ENCODE measurements around the gene DAB2IP. TPM values are rescaled to one million over a fixed set of nuclear protein-coding genes. Genes with fewer than 3 reads are reported as not detected.

Gene DAB2IP
- total RNA-seq, 2 experiments from 2014 or later = 0.06 TPM; not detected in 1

- Histone ChIP-seq H3K4me3 (ENCODE audit: low read length) (no peak overlapping the region), H3K4me1 (ENCODE audit: insufficient read depth, low read length) (no peaks in the 10 kb centered on the region), H3K27ac (ENCODE audit: low read depth in 1 of 2, low read length in 2 of 2) (no peak overlapping the region), H3K36me3 (ENCODE audit: insufficient read depth, low read length) (no peaks in the 10 kb centered on the region), H3K27me3 (ENCODE audit: control insufficient read depth in 1 of 2, insufficient read depth in 2 of 2, low read length in 2 of 2) (no peaks in the 10 kb centered on the region), H3K9me3 (ENCODE audit: control insufficient read depth in 1 of 2, insufficient read depth in 1 of 2, low read length in 2 of 2) (no peaks in the 10 kb centered on the region)
- H3K9me3 Mint-ChIP-seq = no peaks in the 10 kb centered on the region
- ChIA-PET CTCF (no interaction called here), POLR2A (no interaction called here)
- no peak overlapping the region for H3K4me3 Mint-ChIP-seq
- H3K27me3 Mint-ChIP-seq = no peaks in the 10 kb centered on the region
- no peak for TF ChIP-seq CTCF (IDR thresholded peaks at IDR 0.05)
- no peaks in the 10 kb centered on the region for H3K4me1 Mint-ChIP-seq (ENCODE audit: low read depth)
- H3K27ac Mint-ChIP-seq = no peak overlapping the region
- intact Hi-C loops (cut with DNase I, micrococcal nuclease) = no loop called here
- no peak for ATAC-seq (ENCODE audit: poor library complexity)
- no peaks in the 10 kb centered on the region for H3K36me3 Mint-ChIP-seq (ENCODE audit: low read depth)
- no peak for DNase-seq
Observed at GRCh38 chr9:121815084-121815483, 163.7 kb downstream of the DAB2IP start.

- no peaks in the 10 kb centered on the region for H3K36me3 ChIP-seq (ENCODE audit: insufficient read depth, low read length)
- no peaks in the 10 kb centered on the region for H3K4me1 Mint-ChIP-seq (ENCODE audit: low read depth)
- intact Hi-C loops (cut with DNase I, micrococcal nuclease) = no loop called here
- H3K4me3 ChIP-seq (ENCODE audit: low read length) = no peak overlapping the region
- no peak for TF ChIP-seq CTCF (IDR thresholded peaks at IDR 0.05)
- no peaks in the 10 kb centered on the region for H3K27me3 Mint-ChIP-seq
- CTCF ChIA-PET = no interaction called here
- no peaks in the 10 kb centered on the region for H3K9me3 ChIP-seq (ENCODE audit: control insufficient read depth in 1 of 2, insufficient read depth in 1 of 2, low read length in 2 of 2)
- H3K4me3 Mint-ChIP-seq = no peak overlapping the region
- H3K27ac ChIP-seq (ENCODE audit: low read depth in 1 of 2, low read length in 2 of 2) = no peak overlapping the region
- H3K36me3 Mint-ChIP-seq (ENCODE audit: low read depth) = no peaks in the 10 kb centered on the region
- H3K9me3 Mint-ChIP-seq = no peaks in the 10 kb centered on the region
- POLR2A ChIA-PET = no interaction called here
- no peaks in the 10 kb centered on the region for H3K27me3 ChIP-seq (ENCODE audit: control insufficient read depth in 1 of 2, insufficient read depth in 2 of 2, low read length in 2 of 2)
- no peaks in the 10 kb centered on the region for H3K4me1 ChIP-seq (ENCODE audit: insufficient read depth, low read length)
- H3K27ac Mint-ChIP-seq = no peak overlapping the region
- no peak for ATAC-seq (ENCODE audit: poor library complexity)
- DNase-seq = no peak
Observed at GRCh38 chr9:121815546-121816448, 164.4 kb downstream of the DAB2IP start.

- no peaks in the 10 kb centered on the region for H3K27me3 ChIP-seq (ENCODE audit: control insufficient read depth in 1 of 2, insufficient read depth in 2 of 2, low read length in 2 of 2)
- H3K4me3 ChIP-seq (ENCODE audit: low read length) = no peak overlapping the region
- Mint-ChIP-seq H3K27me3 (no peaks in the 10 kb centered on the region), H3K9me3 (no peaks in the 10 kb centered on the region), H3K27ac (no peak overlapping the region), H3K36me3 (ENCODE audit: low read depth) (no peaks in the 10 kb centered on the region), H3K4me1 (ENCODE audit: low read depth) (no peaks in the 10 kb centered on the region), H3K4me3 (no peak overlapping the region)
- no peak for DNase-seq
- ChIA-PET POLR2A (no interaction called here), CTCF (no interaction called here)
- H3K36me3 ChIP-seq (ENCODE audit: insufficient read depth, low read length) = no peaks in the 10 kb centered on the region
- no peaks in the 10 kb centered on the region for H3K9me3 ChIP-seq (ENCODE audit: control insufficient read depth in 1 of 2, insufficient read depth in 1 of 2, low read length in 2 of 2)
- no peak for ATAC-seq (ENCODE audit: poor library complexity)
- H3K27ac ChIP-seq (ENCODE audit: low read depth in 1 of 2, low read length in 2 of 2) = no peak overlapping the region
- H3K4me1 ChIP-seq (ENCODE audit: insufficient read depth, low read length) = no peaks in the 10 kb centered on the region
- intact Hi-C loops (cut with DNase I, micrococcal nuclease) = no loop called here
- no peak for TF ChIP-seq CTCF (IDR thresholded peaks at IDR 0.05)
Observed at GRCh38 chr9:121816449-121816817, 165.0 kb downstream of the DAB2IP start.

Measured in CD4-positive, alpha-beta T cell (primary cell).